Measurements from ENCODE around the gene WDR62. TPM values are rescaled to one million over a fixed set of nuclear protein-coding genes. Genes with fewer than 3 reads are reported as not detected.

Gene WDR62
- total RNA-seq, 4 donors from 2014 or later, result 1.1 to 4.8 (median 3.5) TPM

GRCh38 chr19:36010402-36010801 is 44.3 kb upstream of the WDR62 start:
- WGBS, 2 donors, result 91 to 94% methylated on average over 2 to 8 of the region's 11 CpGs
- no peak for DNase-seq
- intact Hi-C loops (cut with DNase I), result no loop called here
- Histone ChIP-seq H3K4me1 (peaks cover 19 to 47% (median 21%) of the 10 kb centered on the region in 3 donors), H3K36me3 (no peaks in the 10 kb centered on the region), H3K27me3 (no peaks in the 10 kb centered on the region), H3K27ac (no peak overlapping the region), H3K4me3 (no peak overlapping the region), H3K9me3 (no peaks in the 10 kb centered on the region)
- TF ChIP-seq CTCF (IDR thresholded peaks at IDR 0.05) (no peak), POLR2A (IDR thresholded peaks at IDR 0.05) (no peak)

- Histone ChIP-seq H3K4me3 (peak overlapping the region; percentile 58 to 80 (median 74)), H3K36me3 (peaks cover 0 to 24% (median 0%) of the 10 kb centered on the region in 3 donors), H3K9me3 (no peaks in the 10 kb centered on the region), H3K4me1 (peaks cover 19 to 41% (median 19%) of the 10 kb centered on the region in 3 donors), H3K27me3 (no peaks in the 10 kb centered on the region), H3K27ac (peak overlapping the region; percentile 87 to 94 (median 89))
- intact Hi-C loops (cut with DNase I), result no loop called here
- TF ChIP-seq POLR2A (IDR thresholded peaks at IDR 0.05) (no peak), CTCF (IDR thresholded peaks at IDR 0.05) (no peak)
- no peak for DNase-seq
- 16 to 28% methylated on average over 9 to 12 of the region's 15 CpGs for WGBS, 2 donors
These were observed 41.3 kb upstream of the WDR62 start for GRCh38 chr19:36013280-36014011.

GRCh38 chr19:36014012-36014924 is 40.4 kb upstream of the WDR62 start, which contains the start of gene ALKBH6:
Gene ALKBH6, minus strand, starts transcription at chr19:36014213. Its CDS starts 816 bp downstream, at chr19:36013397.
- Histone ChIP-seq H3K36me3 (peaks cover 0 to 31% (median 0%) of the 10 kb centered on the region in 3 donors), H3K4me1 (peaks cover 14 to 32% (median 15%) of the 10 kb centered on the region in 3 donors), H3K4me3 (peak within 1 kb of the TSS; percentile 58 to 80 (median 74)), H3K27ac (peak within 1 kb of the TSS; percentile 87 to 94 (median 89)), H3K27me3 (no peaks in the 10 kb centered on the region), H3K9me3 (no peaks in the 10 kb centered on the region)
- intact Hi-C loops (cut with DNase I), result no loop called here
- WGBS, 2 donors, result 1 to 2% methylated on average over 16 to 19 of the region's 42 CpGs
- DNase-seq, result peak; percentile 98
- TF ChIP-seq CTCF (IDR thresholded peaks at IDR 0.05) (no peak), POLR2A (IDR thresholded peaks at IDR 0.05) (peak in 1 of 4 donors; percentile 39)

- H3K9me3 ChIP-seq, result no peaks in the 10 kb centered on the region
- H3K4me3 ChIP-seq, result no peak overlapping the region
- WGBS, 2 donors, result 92% methylated on average over 9 to 22 of the region's 22 CpGs
- DNase-seq, result no peak
- TF ChIP-seq CTCF (IDR thresholded peaks at IDR 0.05) (no peak), POLR2A (IDR thresholded peaks at IDR 0.05) (no peak)
- H3K36me3 ChIP-seq, result peaks cover 0 to 72% (median 0%) of the 10 kb centered on the region in 3 donors
- intact Hi-C loops (cut with DNase I), result no loop called here
- no peak overlapping the region for H3K27ac ChIP-seq
- peaks cover 6 to 10% (median 7%) of the 10 kb centered on the region in 3 donors for H3K4me1 ChIP-seq
- no peaks in the 10 kb centered on the region for H3K27me3 ChIP-seq
These were observed 35.5 kb upstream of the WDR62 start for GRCh38 chr19:36019061-36019670.
